BLaER1 (cell line): ENCODE results near the gene TCP11X2.
"Not testable (repeated sequence)": the region's sequence is repeated elsewhere in the genome, so short reads cannot be mapped to it uniquely, and the experiment has no call there.

ENCODE experiments used
- H3K27ac ChIP-seq: shearing (Covaris generic); formaldehyde crosslinking; 2 replicates; pipeline ENCODE4 v1.8.1; 2022
- H3K27me3 ChIP-seq: shearing (Covaris generic); formaldehyde crosslinking; 2 replicates; pipeline ENCODE4 v1.8.1; 2022
- H3K36me3 ChIP-seq: shearing (Covaris generic); formaldehyde crosslinking; 2 replicates; pipeline ENCODE4 v1.8.1; 2022
- H3K4me1 ChIP-seq: shearing (Covaris generic); formaldehyde crosslinking; 2 replicates; pipeline ENCODE4 v1.8.1; 2022
- H3K4me2 ChIP-seq: shearing (Covaris generic); formaldehyde crosslinking; 2 replicates; pipeline ENCODE4 v1.8.1; 2022
- H3K4me3 ChIP-seq: shearing (Covaris generic); formaldehyde crosslinking; 2 replicates; pipeline ENCODE4 v1.8.1; 2022
- H3K9ac ChIP-seq: shearing (Covaris generic); formaldehyde crosslinking; 2 replicates; pipeline ENCODE4 v1.8.1; 2022
- H3K9me3 ChIP-seq: shearing (Covaris generic); formaldehyde crosslinking; 2 replicates; pipeline ENCODE4 v1.8.1; 2022
- H4K20me1 ChIP-seq: shearing (Covaris generic); formaldehyde crosslinking; 2 replicates; pipeline ENCODE4 v1.8.1; 2022
- Cebpa-rat ChIP-seq: shearing (Covaris generic); IDR thresholded peaks from 2 replicates; pipeline ENCODE4 v1.8.1; 2022

The TCP11X2 gene

GRCh38 chrX:102471762-102472220 lies at the start of gene TCP11X2:
Gene TCP11X2, minus strand, starts transcription at chrX:102471812.
- not testable (repeated sequence) for H3K4me2 ChIP-seq, H3K27ac ChIP-seq, H3K27me3 ChIP-seq, H3K4me1 ChIP-seq, H3K36me3 ChIP-seq, H3K9me3 ChIP-seq, H3K9ac ChIP-seq, H3K4me3 ChIP-seq, H4K20me1 ChIP-seq

GRCh38 chrX:102517326-102517725 lies 45.7 kb upstream of the TCP11X2 start:
- peak overlapping the region; percentile 47 for H3K4me2 ChIP-seq
- no peak for TF ChIP-seq Cebpa-rat
- no peak overlapping the region for H3K9ac ChIP-seq
- H3K9me3 ChIP-seq, result no peaks in the 10 kb centered on the region
- no peak overlapping the region for H3K27ac ChIP-seq
- no peaks in the 10 kb centered on the region for H3K4me1 ChIP-seq
- no peak overlapping the region for H3K4me3 ChIP-seq
- H4K20me1 ChIP-seq, result no peaks in the 10 kb centered on the region
- H3K27me3 ChIP-seq, result no peaks in the 10 kb centered on the region
- H3K36me3 ChIP-seq, result peaks cover 13% of the 10 kb centered on the region; the same call in 1 of the 2 replicates

- peak within 1 kb of the TSS; percentile 70 for H3K27ac ChIP-seq
- no peaks in the 10 kb centered on the region for H4K20me1 ChIP-seq
- no peak for TF ChIP-seq Cebpa-rat
- H3K4me2 ChIP-seq, result peak within 1 kb of the TSS; percentile 77
- peaks cover 13% of the 10 kb centered on the region; the same call in 1 of the 2 replicates for H3K36me3 ChIP-seq
- peak within 1 kb of the TSS; percentile 78 for H3K9ac ChIP-seq
- H3K9me3 ChIP-seq, result no peaks in the 10 kb centered on the region
- no peaks in the 10 kb centered on the region for H3K4me1 ChIP-seq
- peak within 1 kb of the TSS; percentile 70 for H3K4me3 ChIP-seq
- H3K27me3 ChIP-seq, result no peaks in the 10 kb centered on the region
These were observed 44.6 kb upstream of the TCP11X2 start, which contains the start of gene TMSB15A for GRCh38 chrX:102515975-102516941. Gene TMSB15A, minus strand, starts transcription at chrX:102516739.

- TF ChIP-seq Cebpa-rat, result no peak
These were observed 42.9 kb upstream of the TCP11X2 start for GRCh38 chrX:102514536-102514935.

GRCh38 chrX:102498732-102499131 lies 27.1 kb upstream of the TCP11X2 start:
- H3K4me2 ChIP-seq, result no peak overlapping the region
- no peak overlapping the region for H3K27ac ChIP-seq
- H3K4me1 ChIP-seq, result no peaks in the 10 kb centered on the region
- no peak overlapping the region for H3K9ac ChIP-seq
- H3K36me3 ChIP-seq, result no peaks in the 10 kb centered on the region
- H3K4me3 ChIP-seq, result no peak overlapping the region
- no peaks in the 10 kb centered on the region for H3K27me3 ChIP-seq
- H4K20me1 ChIP-seq, result no peaks in the 10 kb centered on the region
- no peak for TF ChIP-seq Cebpa-rat
- peaks cover 31% of the 10 kb centered on the region for H3K9me3 ChIP-seq

More at GRCh38 chrX:102514536-102514935, 42.9 kb upstream of the TCP11X2 start:
- no peak overlapping the region for H3K4me3 ChIP-seq
- H3K9ac ChIP-seq, result no peak overlapping the region
- H3K27ac ChIP-seq, result no peak overlapping the region
- no peaks in the 10 kb centered on the region for H4K20me1 ChIP-seq
- peaks cover 13% of the 10 kb centered on the region; the same call in 1 of the 2 replicates for H3K36me3 ChIP-seq
- no peaks in the 10 kb centered on the region for H3K9me3 ChIP-seq
- no peak overlapping the region; the same call in 1 of the 2 replicates for H3K4me2 ChIP-seq
- no peaks in the 10 kb centered on the region for H3K27me3 ChIP-seq
- H3K4me1 ChIP-seq, result no peaks in the 10 kb centered on the region

GRCh38 chrX:102491766-102492165 lies 20.2 kb upstream of the TCP11X2 start:
- TF ChIP-seq Cebpa-rat, result no peak
- Histone ChIP-seq H3K9ac (no peak overlapping the region), H3K36me3 (no peaks in the 10 kb centered on the region), H3K27me3 (no peaks in the 10 kb centered on the region), H3K4me1 (no peaks in the 10 kb centered on the region), H3K9me3 (peaks cover 12% of the 10 kb centered on the region), H4K20me1 (no peaks in the 10 kb centered on the region), H3K4me3 (no peak overlapping the region), H3K4me2 (no peak overlapping the region), H3K27ac (no peak overlapping the region)

- H3K36me3 ChIP-seq, H3K4me3 ChIP-seq, H3K4me1 ChIP-seq, H3K9me3 ChIP-seq, H3K4me2 ChIP-seq, H3K9ac ChIP-seq, H4K20me1 ChIP-seq, H3K27me3 ChIP-seq, H3K27ac ChIP-seq: not testable (repeated sequence)
These were observed 7.2 kb upstream of the TCP11X2 start for GRCh38 chrX:102478765-102479164.

GRCh38 chrX:102470215-102470614 lies 1.4 kb downstream of the TCP11X2 start:
- H3K4me2 ChIP-seq, H3K27ac ChIP-seq, H3K27me3 ChIP-seq, H3K9me3 ChIP-seq, H4K20me1 ChIP-seq, H3K4me3 ChIP-seq, H3K4me1 ChIP-seq, H3K36me3 ChIP-seq, H3K9ac ChIP-seq: not testable (repeated sequence)

GRCh38 chrX:102458615-102459014 lies 13.0 kb downstream of the TCP11X2 start:
- not testable (repeated sequence) for H3K27ac ChIP-seq, H3K4me2 ChIP-seq, H3K4me1 ChIP-seq, H3K9ac ChIP-seq, H3K4me3 ChIP-seq, H4K20me1 ChIP-seq, H3K9me3 ChIP-seq, H3K27me3 ChIP-seq, H3K36me3 ChIP-seq

- not testable (repeated sequence) for H3K4me3 ChIP-seq, H3K36me3 ChIP-seq, H3K27me3 ChIP-seq, H3K4me1 ChIP-seq, H3K9ac ChIP-seq, H3K9me3 ChIP-seq, H3K27ac ChIP-seq, H3K4me2 ChIP-seq, H4K20me1 ChIP-seq
These were observed 31.7 kb downstream of the TCP11X2 start, which contains the start of gene NXF2B for GRCh38 chrX:102439908-102440307. Gene NXF2B, minus strand, starts transcription at chrX:102440008. Its CDS starts 59,972 bp downstream, at chrX:102380036.

GRCh38 chrX:102414493-102414892 lies 57.1 kb downstream of the TCP11X2 start:
- not testable (repeated sequence) for H3K27me3 ChIP-seq, H3K9ac ChIP-seq, H3K36me3 ChIP-seq, H3K4me2 ChIP-seq, H4K20me1 ChIP-seq, H3K4me3 ChIP-seq, H3K27ac ChIP-seq, H3K9me3 ChIP-seq, H3K4me1 ChIP-seq
